Activated T-cell treated with anti-CD3 and anti-CD28 coated beads, Interleukin-2, amount 50 U/mL, for 48 hours (primary cell): ENCODE results near the gene ERBB4.

ENCODE experiments used
- DNase-seq, 2 experiments: peaks; one replicate each; pipeline ENCODE4 v3.0.0-alpha.2; 2020

ERBB4 gene

GRCh38 chr2:211437396-211437795 lies 1101.2 kb downstream of the ERBB4 start:
- no peak for DNase-seq

- no peak for DNase-seq
Observed at GRCh38 chr2:211436182-211436581, 1102.4 kb downstream of the ERBB4 start.

GRCh38 chr2:211435331-211435730 lies 1103.3 kb downstream of the ERBB4 start:
- no peak for DNase-seq

GRCh38 chr2:211434773-211435172 lies 1103.8 kb downstream of the ERBB4 start:
- no peak for DNase-seq

- no peak for DNase-seq
Observed at GRCh38 chr2:211429256-211429920, 1109.2 kb downstream of the ERBB4 start.

DNA sequence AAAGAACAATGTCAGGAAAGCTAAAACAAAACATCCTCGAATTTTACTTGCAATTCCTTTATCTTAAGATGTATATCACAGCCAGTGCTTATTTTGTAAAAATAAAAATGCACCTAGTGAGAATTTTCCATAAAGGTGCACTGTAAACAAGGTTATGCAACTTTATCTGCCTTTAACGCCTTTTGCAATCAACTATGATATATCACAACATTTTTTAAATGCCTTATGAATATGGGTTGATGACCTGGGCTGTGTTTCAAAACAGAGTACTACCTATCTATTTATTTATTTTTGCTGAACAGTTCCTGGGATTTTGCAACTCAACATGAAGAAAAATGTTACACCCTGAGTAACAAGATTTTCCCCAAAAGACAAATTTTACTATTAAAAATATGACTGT lies 1112.4 kb downstream of the ERBB4 start:
- DNase-seq, result no peak

DNA sequence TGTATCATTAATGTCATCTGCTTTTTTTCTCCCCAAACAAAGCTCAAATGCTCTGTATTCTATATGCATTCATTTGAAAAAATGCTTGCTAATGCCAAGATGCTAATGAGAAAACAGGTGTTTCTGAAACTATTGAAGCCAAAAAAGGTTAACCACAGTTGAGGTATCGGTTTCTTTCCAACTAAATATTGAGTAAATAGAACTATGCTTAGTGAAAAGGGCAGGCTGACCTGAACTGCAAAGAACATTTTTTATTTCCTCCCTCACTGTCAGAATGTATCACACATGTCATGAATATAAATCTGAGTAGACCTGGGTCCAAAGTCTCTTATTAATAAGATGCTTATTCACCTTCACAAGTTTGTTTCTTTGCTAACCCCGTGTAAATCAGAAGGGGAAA lies 1115.6 kb downstream of the ERBB4 start:
- DNase-seq, result no peak

GRCh38 chr2:211417544-211417943 lies 1121.1 kb downstream of the ERBB4 start:
- DNase-seq, result no peak

GRCh38 chr2:211416373-211416772 lies 1122.2 kb downstream of the ERBB4 start:
- DNase-seq, result no peak

DNA sequence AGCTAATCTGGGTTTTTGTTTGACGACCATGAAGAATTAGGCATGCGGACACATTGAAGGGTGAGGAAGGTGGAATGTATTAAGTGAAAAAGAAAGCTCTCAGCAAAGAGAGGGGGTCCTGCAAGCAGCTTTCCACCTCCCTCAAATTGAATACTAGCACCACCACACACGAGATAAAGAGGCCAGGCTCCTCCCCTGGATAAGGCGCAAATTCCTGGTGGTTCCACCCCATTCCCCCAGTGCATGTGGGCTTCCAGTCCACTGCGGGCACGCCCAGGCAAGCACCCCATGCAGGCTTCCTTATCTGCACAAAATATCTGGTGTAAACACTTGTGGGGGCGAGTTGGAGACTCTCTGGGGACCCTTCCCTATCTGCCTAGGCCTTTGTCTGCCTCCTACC lies 1124.9 kb downstream of the ERBB4 start:
- no peak for DNase-seq

DNA sequence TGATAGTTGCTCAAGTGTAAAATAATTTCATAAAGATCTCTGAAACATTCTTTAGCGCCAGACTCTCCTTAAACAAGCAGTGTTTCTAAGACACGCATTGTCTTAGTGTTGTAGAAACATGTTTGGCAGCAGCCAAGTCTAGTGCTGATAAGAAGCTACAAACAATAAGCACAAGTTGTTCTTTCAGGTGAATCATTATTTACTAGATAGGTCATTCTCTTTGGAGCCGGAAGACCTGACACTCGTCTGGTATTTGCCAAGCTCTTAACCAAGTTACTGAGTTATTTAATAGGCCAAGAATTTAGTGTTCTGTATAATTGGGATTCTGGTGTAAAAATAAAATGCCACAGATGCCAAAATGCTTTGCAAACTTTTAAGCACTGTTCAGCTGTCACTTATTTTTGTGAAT lies 1130.1 kb downstream of the ERBB4 start:
- DNase-seq, result no peak

DNA sequence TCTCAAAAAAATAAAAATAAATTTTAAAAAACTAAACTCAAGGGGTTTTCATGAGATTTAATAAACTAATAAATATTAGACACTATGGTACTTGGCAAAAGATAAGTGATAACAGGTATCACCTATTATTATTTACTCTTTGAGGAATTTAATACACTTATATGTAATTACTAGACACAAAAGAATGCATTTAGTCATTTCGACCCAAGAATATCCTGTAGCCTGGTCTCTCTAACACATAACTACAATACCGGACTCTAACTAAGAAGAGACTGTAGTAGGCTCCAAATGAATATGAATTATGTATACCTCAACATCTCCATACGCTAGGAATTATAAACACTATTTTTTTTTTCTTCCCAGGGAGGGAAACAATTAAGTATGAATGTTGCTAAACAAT lies 1131.5 kb downstream of the ERBB4 start:
- no peak for DNase-seq

- no peak for DNase-seq
Observed at GRCh38 chr2:211405036-211405435, 1133.6 kb downstream of the ERBB4 start.

GRCh38 chr2:211404098-211404497 lies 1134.5 kb downstream of the ERBB4 start:
- no peak for DNase-seq

DNA sequence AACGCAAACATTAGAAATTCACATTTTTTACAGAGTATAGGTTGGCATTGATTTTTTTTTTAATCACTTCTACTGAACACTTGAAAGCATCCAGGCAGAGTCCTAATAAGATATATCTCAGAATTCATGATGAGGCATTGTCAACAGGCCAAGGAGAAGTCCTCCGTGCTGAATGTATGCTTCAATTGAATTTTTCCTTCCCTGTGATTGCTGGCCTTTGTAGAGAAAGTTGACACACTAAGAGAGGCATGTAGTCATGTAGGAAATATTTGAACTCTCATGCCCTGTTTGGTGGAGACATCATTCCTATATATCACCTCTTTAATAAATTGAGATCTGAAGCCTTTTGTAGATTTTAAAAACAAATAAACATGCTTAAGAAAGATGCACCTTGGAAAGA lies 1137.3 kb downstream of the ERBB4 start:
- DNase-seq, result no peak

DNA sequence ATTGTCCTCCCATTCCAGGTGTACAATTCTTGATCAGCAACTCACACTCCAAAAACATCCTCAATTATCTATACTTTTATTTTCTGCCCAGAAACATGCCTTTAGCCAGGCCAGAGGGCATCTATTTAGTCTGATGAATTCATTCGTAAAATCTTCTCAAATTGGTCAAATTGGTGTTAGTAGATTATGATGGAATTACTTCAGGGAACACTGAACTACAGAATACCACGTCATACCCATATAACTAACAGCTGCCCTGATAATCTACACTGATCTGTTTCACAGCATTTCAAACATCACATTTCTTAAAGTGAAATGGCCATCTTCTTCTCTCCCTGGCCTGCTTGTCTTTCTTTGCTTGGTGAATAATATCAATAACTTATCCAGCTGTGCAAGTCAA lies 1140.8 kb downstream of the ERBB4 start:
- DNase-seq, result no peak

DNA sequence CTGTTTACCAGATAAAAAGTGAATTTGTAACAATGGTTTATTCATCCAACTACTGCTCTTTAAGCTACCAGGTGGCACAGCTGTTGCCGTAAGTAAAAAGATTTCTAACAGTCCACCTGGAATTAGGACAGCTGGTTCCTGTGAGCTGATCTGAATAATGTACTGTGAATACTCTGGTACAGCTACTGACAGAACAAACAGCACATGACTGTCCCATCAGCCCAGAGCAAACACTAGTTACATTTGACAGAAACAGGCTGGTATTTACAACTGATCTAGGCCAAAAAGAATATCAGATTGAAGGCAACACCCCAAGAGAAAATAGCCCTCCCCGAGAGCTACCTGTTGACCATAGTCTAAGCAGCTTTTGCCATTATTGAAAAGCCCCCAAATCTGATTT lies 1141.8 kb downstream of the ERBB4 start:
- no peak for DNase-seq

DNA sequence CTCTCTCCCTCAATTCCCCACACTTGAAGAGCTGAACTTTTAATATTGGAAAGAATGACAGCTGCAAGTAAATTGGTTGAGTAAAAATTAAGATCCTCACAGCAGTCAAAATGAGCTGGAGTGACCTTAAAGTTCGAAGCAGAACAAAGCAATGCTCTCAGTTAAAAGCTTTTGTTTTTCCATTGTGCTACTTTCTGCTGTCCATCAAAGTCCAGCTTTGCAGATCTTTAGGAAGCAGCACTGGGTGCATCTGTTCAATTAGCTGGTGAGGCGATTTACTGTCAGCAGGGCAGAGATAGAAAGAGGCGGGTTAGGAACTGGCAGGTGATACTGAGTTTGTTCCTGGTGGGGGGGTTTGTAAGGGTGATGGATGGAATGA lies 1147.4 kb downstream of the ERBB4 start:
- no peak for DNase-seq

- no peak for DNase-seq
Observed at GRCh38 chr2:211390536-211391188, 1147.9 kb downstream of the ERBB4 start.

DNA sequence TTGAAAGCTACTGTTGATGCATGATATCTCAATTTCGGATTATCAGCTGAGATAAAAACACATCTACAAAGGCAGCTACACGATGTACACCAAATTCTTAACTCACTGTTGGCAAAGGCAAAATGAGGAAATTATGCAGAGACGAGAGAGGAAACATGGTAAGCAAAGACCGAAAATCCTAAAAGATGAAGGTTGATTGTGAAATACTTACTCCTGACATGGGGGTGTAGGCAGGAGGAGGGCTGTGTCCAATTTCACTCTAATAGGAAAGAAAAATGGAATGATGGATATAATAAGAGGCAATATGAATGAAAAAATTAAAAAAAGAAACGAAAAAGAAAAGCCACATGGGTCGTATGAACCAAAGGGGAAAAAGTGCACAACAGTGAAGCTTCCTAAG lies 1150.9 kb downstream of the ERBB4 start:
- DNase-seq, result no peak

GRCh38 chr2:211380041-211380440 lies 1158.6 kb downstream of the ERBB4 start:
- DNase-seq, result no peak

GRCh38 chr2:211376410-211376809 lies 1162.2 kb downstream of the ERBB4 start:
- DNase-seq, result no peak

GRCh38 chr2:211373203-211373602 lies 1165.4 kb downstream of the ERBB4 start:
- DNase-seq, result no peak

- DNase-seq, result no peak
Observed at GRCh38 chr2:211371465-211371864, 1167.1 kb downstream of the ERBB4 start.

GRCh38 chr2:211368467-211368866 lies 1170.1 kb downstream of the ERBB4 start:
- DNase-seq, result no peak
